WTC11 (cell line): ENCODE results near the gene CYLC1.

ENCODE experiments used
- CREB1 ChIP-seq: sonication (generic); formaldehyde crosslinking; IDR thresholded peaks from 2 replicates; pipeline ENCODE4 v1.8.0; 2023; ENCODE audit warnings: mild to moderate bottlenecking, missing genetic modification reagents
- EMX1 ChIP-seq: fragments of 250-450 bp; sonication (Bioruptor Pico); IDR thresholded peaks from 2 replicates; pipeline ENCODE4 v1.8.0; 2021; ENCODE audit warnings: mild to moderate bottlenecking
- FOXK1 ChIP-seq: sonication (generic); formaldehyde crosslinking; IDR thresholded peaks from 2 replicates; pipeline ENCODE4 v1.8.0; 2022; ENCODE audit warnings: mild to moderate bottlenecking, moderate library complexity, missing genetic modification reagents
- FOXP1 ChIP-seq: sonication (generic); formaldehyde crosslinking; IDR thresholded peaks from 2 replicates; pipeline ENCODE4 v1.8.0; 2022; ENCODE audit warnings: missing genetic modification reagents, mild to moderate bottlenecking, moderate library complexity, borderline replicate concordance
- RELA ChIP-seq: sonication (generic); formaldehyde crosslinking; IDR thresholded peaks from 2 replicates; pipeline ENCODE4 v1.8.1; 2022; ENCODE audit warnings: missing genetic modification reagents, mild to moderate bottlenecking, borderline replicate concordance
- ZNF423 ChIP-seq: fragments of 250-450 bp; sonication (Bioruptor Pico); IDR thresholded peaks from 2 replicates; pipeline ENCODE4 v2.1.2; 2022; ENCODE audit warnings: mild to moderate bottlenecking, moderate library complexity
- TF ChIP-seq, protein P1 (sequence below): sonication (generic); formaldehyde crosslinking; IDR thresholded peaks from 2 replicates; pipeline ENCODE4 v1.8.1; 2022; ENCODE audit warnings: mild to moderate bottlenecking, moderate library complexity, missing genetic modification reagents
- TF ChIP-seq, protein P2 (sequence below): fragments of 200-600 bp; IDR thresholded peaks from 2 replicates; pipeline ENCODE4 v1.8.0; 2022; ENCODE audit warnings: antibody characterized with exemption
- TF ChIP-seq, protein P3 (sequence below): sonication (generic); formaldehyde crosslinking; IDR thresholded peaks from 2 replicates; pipeline ENCODE4 v1.8.0; 2022; ENCODE audit warnings: mild to moderate bottlenecking, missing genetic modification reagents
- TF ChIP-seq, protein P4 (sequence below): sonication (generic); formaldehyde crosslinking; IDR thresholded peaks from 2 replicates; pipeline ENCODE4 v1.8.1; 2022; ENCODE audit warnings: low read depth, mild to moderate bottlenecking, moderate library complexity, missing genetic modification reagents, borderline replicate concordance
- TF ChIP-seq, protein P5 (sequence below): sonication (generic); formaldehyde crosslinking; IDR thresholded peaks from 2 replicates; pipeline ENCODE4 v1.8.1; 2023; ENCODE audit warnings: mild to moderate bottlenecking, missing genetic modification reagents, moderate library complexity

DNA sequence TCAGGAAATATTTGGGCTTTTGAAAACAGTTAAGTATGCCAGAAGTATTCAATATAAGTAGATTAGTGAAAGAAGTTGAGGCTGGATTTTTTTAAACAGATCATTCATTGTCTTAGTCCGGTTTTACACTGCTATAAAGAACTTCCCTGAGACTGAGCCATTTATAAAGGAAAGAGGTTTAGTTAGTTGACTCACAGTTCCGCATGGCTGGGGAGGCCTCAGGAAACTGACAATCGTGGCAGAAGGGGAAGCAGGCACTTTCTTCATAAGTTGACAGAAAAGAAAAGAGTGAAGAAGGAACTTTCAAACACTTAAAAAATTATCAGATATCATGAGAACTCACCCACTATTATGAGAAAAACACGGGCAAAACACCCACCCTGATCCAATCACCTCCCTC lies 31.1 kb upstream of the CYLC1 start:
- TF ChIP-seq ZNF423 (CRISPR knock-in tag): no peak
- no peak for TF ChIP-seq RELA (CRISPR knock-in tag)
- TF ChIP-seq, protein P1, sequence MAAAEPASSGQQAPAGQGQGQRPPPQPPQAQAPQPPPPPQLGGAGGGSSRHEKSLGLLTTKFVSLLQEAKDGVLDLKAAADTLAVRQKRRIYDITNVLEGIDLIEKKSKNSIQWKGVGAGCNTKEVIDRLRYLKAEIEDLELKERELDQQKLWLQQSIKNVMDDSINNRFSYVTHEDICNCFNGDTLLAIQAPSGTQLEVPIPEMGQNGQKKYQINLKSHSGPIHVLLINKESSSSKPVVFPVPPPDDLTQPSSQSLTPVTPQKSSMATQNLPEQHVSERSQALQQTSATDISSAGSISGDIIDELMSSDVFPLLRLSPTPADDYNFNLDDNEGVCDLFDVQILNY (CRISPR knock-in tag): no peak
- TF ChIP-seq, protein P2, sequence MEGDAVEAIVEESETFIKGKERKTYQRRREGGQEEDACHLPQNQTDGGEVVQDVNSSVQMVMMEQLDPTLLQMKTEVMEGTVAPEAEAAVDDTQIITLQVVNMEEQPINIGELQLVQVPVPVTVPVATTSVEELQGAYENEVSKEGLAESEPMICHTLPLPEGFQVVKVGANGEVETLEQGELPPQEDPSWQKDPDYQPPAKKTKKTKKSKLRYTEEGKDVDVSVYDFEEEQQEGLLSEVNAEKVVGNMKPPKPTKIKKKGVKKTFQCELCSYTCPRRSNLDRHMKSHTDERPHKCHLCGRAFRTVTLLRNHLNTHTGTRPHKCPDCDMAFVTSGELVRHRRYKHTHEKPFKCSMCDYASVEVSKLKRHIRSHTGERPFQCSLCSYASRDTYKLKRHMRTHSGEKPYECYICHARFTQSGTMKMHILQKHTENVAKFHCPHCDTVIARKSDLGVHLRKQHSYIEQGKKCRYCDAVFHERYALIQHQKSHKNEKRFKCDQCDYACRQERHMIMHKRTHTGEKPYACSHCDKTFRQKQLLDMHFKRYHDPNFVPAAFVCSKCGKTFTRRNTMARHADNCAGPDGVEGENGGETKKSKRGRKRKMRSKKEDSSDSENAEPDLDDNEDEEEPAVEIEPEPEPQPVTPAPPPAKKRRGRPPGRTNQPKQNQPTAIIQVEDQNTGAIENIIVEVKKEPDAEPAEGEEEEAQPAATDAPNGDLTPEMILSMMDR: no peak
- TF ChIP-seq, protein P3, sequence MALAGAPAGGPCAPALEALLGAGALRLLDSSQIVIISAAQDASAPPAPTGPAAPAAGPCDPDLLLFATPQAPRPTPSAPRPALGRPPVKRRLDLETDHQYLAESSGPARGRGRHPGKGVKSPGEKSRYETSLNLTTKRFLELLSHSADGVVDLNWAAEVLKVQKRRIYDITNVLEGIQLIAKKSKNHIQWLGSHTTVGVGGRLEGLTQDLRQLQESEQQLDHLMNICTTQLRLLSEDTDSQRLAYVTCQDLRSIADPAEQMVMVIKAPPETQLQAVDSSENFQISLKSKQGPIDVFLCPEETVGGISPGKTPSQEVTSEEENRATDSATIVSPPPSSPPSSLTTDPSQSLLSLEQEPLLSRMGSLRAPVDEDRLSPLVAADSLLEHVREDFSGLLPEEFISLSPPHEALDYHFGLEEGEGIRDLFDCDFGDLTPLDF (CRISPR knock-in tag): no peak
- no peak for TF ChIP-seq FOXK1
- TF ChIP-seq FOXP1 (CRISPR knock-in tag): no peak
- TF ChIP-seq CREB1 (CRISPR knock-in tag): no peak
- TF ChIP-seq, protein P4, sequence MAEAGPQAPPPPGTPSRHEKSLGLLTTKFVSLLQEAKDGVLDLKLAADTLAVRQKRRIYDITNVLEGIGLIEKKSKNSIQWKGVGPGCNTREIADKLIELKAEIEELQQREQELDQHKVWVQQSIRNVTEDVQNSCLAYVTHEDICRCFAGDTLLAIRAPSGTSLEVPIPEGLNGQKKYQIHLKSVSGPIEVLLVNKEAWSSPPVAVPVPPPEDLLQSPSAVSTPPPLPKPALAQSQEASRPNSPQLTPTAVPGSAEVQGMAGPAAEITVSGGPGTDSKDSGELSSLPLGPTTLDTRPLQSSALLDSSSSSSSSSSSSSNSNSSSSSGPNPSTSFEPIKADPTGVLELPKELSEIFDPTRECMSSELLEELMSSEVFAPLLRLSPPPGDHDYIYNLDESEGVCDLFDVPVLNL (CRISPR knock-in tag): no peak
- TF ChIP-seq, protein P5, sequence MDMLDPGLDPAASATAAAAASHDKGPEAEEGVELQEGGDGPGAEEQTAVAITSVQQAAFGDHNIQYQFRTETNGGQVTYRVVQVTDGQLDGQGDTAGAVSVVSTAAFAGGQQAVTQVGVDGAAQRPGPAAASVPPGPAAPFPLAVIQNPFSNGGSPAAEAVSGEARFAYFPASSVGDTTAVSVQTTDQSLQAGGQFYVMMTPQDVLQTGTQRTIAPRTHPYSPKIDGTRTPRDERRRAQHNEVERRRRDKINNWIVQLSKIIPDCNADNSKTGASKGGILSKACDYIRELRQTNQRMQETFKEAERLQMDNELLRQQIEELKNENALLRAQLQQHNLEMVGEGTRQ: no peak
- TF ChIP-seq EMX1 (CRISPR knock-in tag): no peak
